ENCODE measurements around the gene PDS5B.
A peak's percentile ranks its signal among the peaks of the same experiment; 100 is the strongest.
"Not testable (repeated sequence)": the region's sequence is repeated elsewhere in the genome, so short reads cannot be mapped to it uniquely, and the experiment has no call there.

Gene PDS5B

GRCh38 chr13:32723987-32724386 is 137.7 kb downstream of the PDS5B start:
- no peak overlapping the region for H3K4me3 ChIP-seq (ENCODE audit: low read depth, low read length)
- TF ChIP-seq CTCF (IDR thresholded peaks at IDR 0.05; ENCODE audit: control insufficient read depth, extremely low read depth, insufficient read depth) = no peak
- no peak for DNase-seq (ENCODE audit: low read depth)

- no peak for DNase-seq (ENCODE audit: low read depth)
- no peak overlapping the region for H3K4me3 ChIP-seq (ENCODE audit: low read depth, low read length)
- TF ChIP-seq CTCF (IDR thresholded peaks at IDR 0.05; ENCODE audit: control insufficient read depth, extremely low read depth, insufficient read depth) = no peak
These were observed 140.3 kb downstream of the PDS5B start for GRCh38 chr13:32726374-32727037.

DNA sequence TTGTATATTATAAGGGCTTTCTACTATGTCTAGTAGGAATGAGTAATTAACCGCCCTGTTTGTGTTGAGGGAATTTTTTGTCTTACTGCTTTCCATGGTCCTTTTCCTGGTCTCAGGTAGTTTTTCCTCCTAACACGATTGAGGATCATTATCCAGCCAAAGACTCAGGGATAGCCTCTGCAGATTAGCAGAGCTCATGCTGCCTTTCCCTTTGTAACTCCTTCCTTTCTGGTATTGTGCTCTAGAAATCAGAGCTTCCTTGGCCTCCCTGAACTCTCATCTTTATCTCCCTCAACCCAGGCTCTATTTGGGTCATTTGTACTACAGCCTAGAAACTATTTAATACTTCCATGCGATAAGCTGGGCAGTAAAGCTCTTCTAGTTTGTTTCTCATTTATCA is 142.1 kb downstream of the PDS5B start:
- DNase-seq (ENCODE audit: low read depth) = no peak
- no peak for TF ChIP-seq CTCF (IDR thresholded peaks at IDR 0.05; ENCODE audit: control insufficient read depth, extremely low read depth, insufficient read depth)
- H3K4me3 ChIP-seq (ENCODE audit: low read depth, low read length) = no peak overlapping the region

- not testable (repeated sequence) for DNase-seq (ENCODE audit: low read depth); H3K4me3 ChIP-seq (ENCODE audit: low read depth, low read length)
These were observed 142.8 kb downstream of the PDS5B start for GRCh38 chr13:32729097-32729496.

DNA sequence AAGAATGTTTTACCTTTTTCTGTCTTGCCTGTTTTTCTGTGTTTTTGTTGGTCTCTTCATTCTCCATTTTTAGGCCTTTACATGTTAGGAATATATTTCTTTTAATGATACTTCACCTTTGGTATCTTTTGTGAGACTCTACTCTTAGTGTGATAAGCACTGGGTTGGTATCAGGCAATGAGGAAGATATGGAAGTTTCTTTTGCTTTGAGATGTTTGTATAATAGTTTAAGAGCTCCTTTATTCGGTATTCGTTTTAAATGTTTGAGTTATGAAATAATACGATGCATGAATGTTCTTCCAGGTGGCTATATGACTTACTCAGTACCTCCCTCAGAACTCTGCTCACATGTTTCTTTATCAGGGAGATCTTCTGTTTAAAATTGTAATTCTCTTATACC is 144.8 kb downstream of the PDS5B start:
- DNase-seq (ENCODE audit: low read depth) = no peak
- no peak overlapping the region for H3K4me3 ChIP-seq (ENCODE audit: low read depth, low read length)
- TF ChIP-seq CTCF (IDR thresholded peaks at IDR 0.05; ENCODE audit: control insufficient read depth, extremely low read depth, insufficient read depth) = no peak

- no peak for TF ChIP-seq CTCF (IDR thresholded peaks at IDR 0.05; ENCODE audit: control insufficient read depth, extremely low read depth, insufficient read depth)
- H3K4me3 ChIP-seq (ENCODE audit: low read depth, low read length) = no peak overlapping the region
- peak; percentile 47 for DNase-seq (ENCODE audit: low read depth)
These were observed 145.3 kb downstream of the PDS5B start for GRCh38 chr13:32731576-32731975.

- TF ChIP-seq CTCF (IDR thresholded peaks at IDR 0.05; ENCODE audit: control insufficient read depth, extremely low read depth, insufficient read depth) = no peak
- H3K4me3 ChIP-seq (ENCODE audit: low read depth, low read length) = no peak overlapping the region
- no peak for DNase-seq (ENCODE audit: low read depth)
These were observed 147.4 kb downstream of the PDS5B start for GRCh38 chr13:32733690-32734089.
